ENCODE data around the gene MRPL54. TPM values are rescaled to one million over a fixed set of nuclear protein-coding genes. Genes with fewer than 3 reads are reported as not detected.

Gene MRPL54
- total RNA-seq, 1 experiment from 2014 or later = 67.1 TPM

DNA sequence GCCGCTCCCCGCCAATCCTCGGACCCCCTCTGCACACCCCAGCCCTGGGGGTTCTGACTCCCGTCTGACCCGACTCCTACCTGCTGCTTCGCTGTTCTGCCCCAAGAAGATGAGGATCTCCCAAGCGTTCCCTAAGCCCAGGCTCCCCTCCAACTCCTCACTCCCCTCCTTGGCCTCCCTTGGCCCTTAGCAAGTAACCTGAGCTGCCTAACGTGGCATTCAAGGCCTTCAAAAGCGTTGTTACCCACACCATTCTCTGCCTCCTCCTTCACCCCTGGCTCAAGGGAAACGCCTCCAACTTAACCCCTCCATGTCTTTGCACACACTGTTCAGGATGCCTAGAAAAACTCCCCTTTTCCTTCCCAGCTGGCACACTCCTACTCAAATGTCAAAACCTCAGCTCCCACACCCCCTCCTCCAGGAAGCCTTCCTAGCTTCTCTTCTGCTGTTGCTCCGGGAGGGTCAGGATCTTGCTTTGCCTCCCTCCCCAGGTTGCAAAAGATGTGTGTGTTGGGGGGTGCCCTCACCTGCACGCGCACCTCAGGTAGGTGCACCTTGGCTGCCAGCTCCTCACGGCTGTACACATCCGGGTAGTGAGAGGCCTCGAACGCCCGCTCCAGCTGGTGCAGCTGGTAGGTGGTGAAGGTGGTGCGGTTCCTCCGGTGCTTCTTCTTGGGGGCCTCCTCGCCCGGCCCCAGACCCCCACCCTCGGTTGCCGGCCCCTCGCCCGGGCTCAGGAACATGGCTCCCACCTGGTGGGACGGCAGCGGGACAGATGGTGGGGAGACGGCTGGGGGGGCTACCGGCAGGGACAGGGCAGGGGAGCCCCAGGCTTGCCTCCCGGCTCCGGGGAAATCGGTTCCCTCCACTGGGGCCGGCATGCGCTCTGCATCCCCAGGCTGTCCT, 8.8 kb downstream of the MRPL54 start:
- ATAC-seq (no peak), DNase-seq (ENCODE audit: low read depth, low spot score) (no peak)
- POLR2A ChIA-PET = no interaction called here
- H3K79me2 ChIP-seq (ENCODE audit: insufficient read depth, low read length) = no peaks in the 10 kb centered on the region
- no peak overlapping the region for H3K9ac ChIP-seq (ENCODE audit: low read length)
- H3K9me2 ChIP-seq (ENCODE audit: insufficient read depth) = no peaks in the 10 kb centered on the region
- intact Hi-C loops (cut with micrococcal nuclease) = no loop called here
- RAD21 ChIA-PET (ENCODE audit: low non-redundant PET in 1 of 2, low total read pairs in 2 of 2, uncharacterized antibody in 2 of 2, unreplicated experiment in 2 of 2) = no interaction called here
- no peak overlapping the region for H3K27ac ChIP-seq (ENCODE audit: low read depth, low read length)
- TF ChIP-seq POLR2A (IDR thresholded peaks at IDR 0.05; ENCODE audit: borderline replicate concordance, extremely low read depth, insufficient read depth, insufficient read length) (no peak), CBX3 (IDR thresholded peaks at IDR 0.05; ENCODE audit: low read depth) (no peak), JUND (IDR thresholded peaks at IDR 0.05) (no peak), CEBPB (IDR thresholded peaks at IDR 0.05; ENCODE audit: low read depth) (no peak), ZFX (IDR thresholded peaks at IDR 0.05) (no peak), SRF (IDR thresholded peaks at IDR 0.05; ENCODE audit: low read depth) (no peak), ELF1 (IDR thresholded peaks at IDR 0.05; ENCODE audit: borderline replicate concordance, low read depth) (no peak), MAX (IDR thresholded peaks at IDR 0.05) (no peak), FOSL1 (IDR thresholded peaks at IDR 0.05; ENCODE audit: low read depth) (no peak), TCF7L2 (IDR thresholded peaks at IDR 0.05; ENCODE audit: borderline replicate concordance, extremely low read depth, insufficient read depth, insufficient read length) (no peak), SP1 (IDR thresholded peaks at IDR 0.05; ENCODE audit: low read depth) (no peak), RAD21 (IDR thresholded peaks at IDR 0.05; ENCODE audit: low read depth) (no peak), SIN3A (IDR thresholded peaks at IDR 0.05; ENCODE audit: low read depth) (no peak), EZH2 (IDR thresholded peaks at IDR 0.05) (no peak)
- TF ChIP-seq, protein P1, sequence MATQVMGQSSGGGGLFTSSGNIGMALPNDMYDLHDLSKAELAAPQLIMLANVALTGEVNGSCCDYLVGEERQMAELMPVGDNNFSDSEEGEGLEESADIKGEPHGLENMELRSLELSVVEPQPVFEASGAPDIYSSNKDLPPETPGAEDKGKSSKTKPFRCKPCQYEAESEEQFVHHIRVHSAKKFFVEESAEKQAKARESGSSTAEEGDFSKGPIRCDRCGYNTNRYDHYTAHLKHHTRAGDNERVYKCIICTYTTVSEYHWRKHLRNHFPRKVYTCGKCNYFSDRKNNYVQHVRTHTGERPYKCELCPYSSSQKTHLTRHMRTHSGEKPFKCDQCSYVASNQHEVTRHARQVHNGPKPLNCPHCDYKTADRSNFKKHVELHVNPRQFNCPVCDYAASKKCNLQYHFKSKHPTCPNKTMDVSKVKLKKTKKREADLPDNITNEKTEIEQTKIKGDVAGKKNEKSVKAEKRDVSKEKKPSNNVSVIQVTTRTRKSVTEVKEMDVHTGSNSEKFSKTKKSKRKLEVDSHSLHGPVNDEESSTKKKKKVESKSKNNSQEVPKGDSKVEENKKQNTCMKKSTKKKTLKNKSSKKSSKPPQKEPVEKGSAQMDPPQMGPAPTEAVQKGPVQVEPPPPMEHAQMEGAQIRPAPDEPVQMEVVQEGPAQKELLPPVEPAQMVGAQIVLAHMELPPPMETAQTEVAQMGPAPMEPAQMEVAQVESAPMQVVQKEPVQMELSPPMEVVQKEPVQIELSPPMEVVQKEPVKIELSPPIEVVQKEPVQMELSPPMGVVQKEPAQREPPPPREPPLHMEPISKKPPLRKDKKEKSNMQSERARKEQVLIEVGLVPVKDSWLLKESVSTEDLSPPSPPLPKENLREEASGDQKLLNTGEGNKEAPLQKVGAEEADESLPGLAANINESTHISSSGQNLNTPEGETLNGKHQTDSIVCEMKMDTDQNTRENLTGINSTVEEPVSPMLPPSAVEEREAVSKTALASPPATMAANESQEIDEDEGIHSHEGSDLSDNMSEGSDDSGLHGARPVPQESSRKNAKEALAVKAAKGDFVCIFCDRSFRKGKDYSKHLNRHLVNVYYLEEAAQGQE (IDR thresholded peaks at IDR 0.05; ENCODE audit: low read depth) = no peak
- H3K4me1 ChIP-seq (ENCODE audit: control insufficient read depth in 1 of 2, insufficient read depth in 2 of 2, low read length in 2 of 2) = no peaks in the 10 kb centered on the region
- no peaks in the 10 kb centered on the region for H3K27me3 ChIP-seq (ENCODE audit: insufficient read depth, low read length)
- H3K9me3 ChIP-seq (ENCODE audit: control insufficient read depth in 1 of 2, insufficient read depth in 1 of 2, low read depth in 1 of 2, low read length in 2 of 2) = no peaks in the 10 kb centered on the region
- no peaks in the 10 kb centered on the region for H4K20me1 ChIP-seq (ENCODE audit: insufficient read depth)
- no peak overlapping the region for H2AFZ ChIP-seq (ENCODE audit: low read depth, low read length, poor library complexity, severe bottlenecking)
- BruUV-seq (replicated peaks) = no TSS peak
- no peak overlapping the region for H3K4me3 ChIP-seq (replicated peaks in 1 of 2; ENCODE audit: low read depth in 1 of 2, low read length in 2 of 2)
- CTCF ChIA-PET = interaction anchor here (1.2 kb wide), 1 partner anchor 217 kb away, joined by 3 read pairs; no protein-coding TSS in a partner anchor
- no peaks in the 10 kb centered on the region; a peak in 2 of 4 replicates for H3K36me3 ChIP-seq (ENCODE audit: control insufficient read depth in 1 of 2, insufficient read depth in 2 of 2, low read length in 2 of 2)
- H3K4me2 ChIP-seq (ENCODE audit: low read length) = no peak overlapping the region

Measured in HCT116 (cell line).